Mesendoderm (in vitro differentiated cells): ENCODE results near the gene NPAS3.

Experiments
- DNase-seq: peaks from one replicate; pipeline ENCODE4 v3.0.0; 2013
- H2AK5ac ChIP-seq: 2 replicates; pipeline ENCODE4 v1.6.1; 2013; ENCODE audit warnings: low read length, inconsistent platforms
- H2BK120ac ChIP-seq: 2 replicates; pipeline ENCODE4 v1.6.1; 2013; ENCODE audit warnings: low read depth, mild to moderate bottlenecking, low read length, moderate library complexity, mixed read lengths
- H2BK15ac ChIP-seq: replicated peaks from 2 replicates; pipeline ENCODE4 v1.6.1; 2013; ENCODE audit warnings: low read depth, mild to moderate bottlenecking, moderate library complexity
- H2BK5ac ChIP-seq: 2 replicates; pipeline ENCODE4 v1.6.1; 2013; ENCODE audit warnings: low read length, inconsistent platforms
- H3K18ac ChIP-seq: 2 replicates; pipeline ENCODE4 v1.6.1; 2013; ENCODE audit warnings: mild to moderate bottlenecking, low read length, mixed read lengths
- H3K23ac ChIP-seq: one replicate; pipeline ENCODE4 v1.6.1; 2013; ENCODE audit warnings: low read length
- H3K27ac ChIP-seq: 2 replicates; pipeline ENCODE4 v1.5.1; 2013; ENCODE audit warnings: low read depth, mild to moderate bottlenecking, inconsistent platforms, low read length, moderate library complexity
- H3K27me3 ChIP-seq: 2 replicates; pipeline ENCODE4 v1.6.1; 2013; ENCODE audit warnings: low read length, control low read depth, mild to moderate bottlenecking, inconsistent platforms; ENCODE audit not compliant: insufficient read depth, poor library complexity
- H3K36me3 ChIP-seq: 2 replicates; pipeline ENCODE4 v1.6.1; 2013; ENCODE audit warnings: low read length, inconsistent platforms; ENCODE audit not compliant: control insufficient read depth, insufficient read depth
- H3K4ac ChIP-seq: one replicate; pipeline ENCODE4 v1.6.1; 2013; ENCODE audit warnings: low read depth, mild to moderate bottlenecking, low read length, moderate library complexity
- H3K4me1 ChIP-seq: 2 replicates; pipeline ENCODE4 v1.6.1; 2013; ENCODE audit warnings: low read depth, low read length, inconsistent platforms; ENCODE audit not compliant: control insufficient read depth
- H3K4me2 ChIP-seq: 2 replicates; pipeline ENCODE4 v1.6.1; 2013; ENCODE audit warnings: low read length
- H3K4me3 ChIP-seq: 2 replicates; pipeline ENCODE4 v1.5.1; 2013; ENCODE audit warnings: mild to moderate bottlenecking, low read length
- H3K56ac ChIP-seq: one replicate; pipeline ENCODE4 v1.6.1; 2013; ENCODE audit warnings: low read length
- H3K79me1 ChIP-seq: 2 replicates; pipeline ENCODE4 v1.6.1; 2013; ENCODE audit warnings: low read length, inconsistent platforms
- H3K79me2 ChIP-seq: 2 replicates; pipeline ENCODE4 v1.6.1; 2013; ENCODE audit warnings: mild to moderate bottlenecking, low read length; ENCODE audit not compliant: control insufficient read depth, insufficient read depth
- H3K9ac ChIP-seq: 2 replicates; pipeline ENCODE4 v1.6.1; 2013; ENCODE audit warnings: low read length, inconsistent platforms
- H4K5ac ChIP-seq: one replicate; pipeline ENCODE4 v1.6.1; 2013; ENCODE audit warnings: low read length
- H4K8ac ChIP-seq: one replicate; pipeline ENCODE4 v1.6.1; 2013; ENCODE audit warnings: low read depth, mild to moderate bottlenecking, control low read depth, low read length, moderate library complexity
- WGBS: extraction: QIAGEN DNeasy Blood & Tissue Kit; methylation state at CpG from one replicate; pipeline ENCODE4 v1.1.7; 2013; ENCODE audit warnings: low lambda C conversion rate, missing lambda C conversion rate; ENCODE audit not compliant: insufficient coverage; ENCODE audit errors: extremely low coverage; 5-methylcytosine and 5-hydroxymethylcytosine counted together

The NPAS3 gene

DNA sequence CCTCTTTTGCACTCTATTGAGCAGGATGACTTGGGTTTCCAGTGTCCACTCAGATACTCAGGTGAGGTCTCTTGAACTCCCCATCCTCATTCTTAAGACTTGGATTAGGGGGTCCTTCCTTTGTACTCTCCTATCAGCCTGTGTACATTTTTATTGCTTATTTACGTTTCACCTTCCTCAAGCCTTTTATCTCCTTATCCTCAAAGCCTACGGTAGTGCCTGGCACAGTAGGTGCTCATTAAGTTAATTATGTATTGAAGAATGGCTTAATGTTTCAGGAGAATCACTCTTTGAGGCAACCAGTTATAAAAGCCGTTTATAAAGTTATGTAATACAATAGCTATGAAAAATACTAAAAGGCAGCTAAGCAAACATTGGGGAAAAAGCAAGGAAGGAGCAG lies 315.7 kb downstream of the NPAS3 start:
- H2AK5ac ChIP-seq, result no peak overlapping the region
- H3K79me1 ChIP-seq, result no peaks in the 10 kb centered on the region
- no peak overlapping the region for H3K27ac ChIP-seq
- no peak overlapping the region for H3K4ac ChIP-seq
- no peak overlapping the region for H2BK5ac ChIP-seq
- no peaks in the 10 kb centered on the region for H3K79me2 ChIP-seq
- no peak overlapping the region for H4K5ac ChIP-seq
- no peak overlapping the region for H3K9ac ChIP-seq
- H2BK120ac ChIP-seq, result no peak overlapping the region
- H3K4me3 ChIP-seq, result no peak overlapping the region
- H3K56ac ChIP-seq, result no peak overlapping the region
- no peaks in the 10 kb centered on the region for H3K27me3 ChIP-seq
- H4K8ac ChIP-seq, result no peak overlapping the region
- H3K18ac ChIP-seq, result no peak overlapping the region
- no peak for DNase-seq
- no peaks in the 10 kb centered on the region for H3K36me3 ChIP-seq
- no peaks in the 10 kb centered on the region for H3K4me1 ChIP-seq
- WGBS, result no CpG with 5 or more reads among the region's 3 CpGs
- no peak overlapping the region for H3K23ac ChIP-seq
- no peak overlapping the region for H3K4me2 ChIP-seq
- H2BK15ac ChIP-seq, result no peak overlapping the region

DNA sequence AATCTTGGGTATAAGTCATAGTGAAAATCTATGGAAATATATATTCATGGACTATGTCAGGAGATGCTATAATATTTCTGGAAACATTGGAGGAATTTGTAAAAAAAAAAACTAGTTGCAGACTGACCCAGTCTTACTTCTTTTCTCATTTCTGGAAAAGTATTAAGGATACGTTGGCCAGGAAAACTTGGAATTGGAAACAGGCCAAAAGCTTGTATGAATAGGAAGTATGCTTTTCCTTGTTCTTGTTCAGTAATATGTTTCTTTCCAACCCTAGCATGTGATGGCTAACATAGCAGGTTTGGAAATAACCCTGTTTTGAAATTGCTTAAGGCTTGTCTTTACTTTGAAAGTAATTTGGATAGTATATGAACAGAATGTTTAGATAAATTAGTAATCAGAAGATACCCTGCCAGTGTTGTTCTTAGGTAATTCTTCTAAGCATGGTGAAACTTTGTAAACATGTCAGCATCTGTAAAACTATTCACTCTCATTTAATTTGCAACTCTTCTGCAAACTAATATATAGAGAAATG lies 316.2 kb downstream of the NPAS3 start:
- H3K18ac ChIP-seq, result no peak overlapping the region
- DNase-seq, result no peak
- no peak overlapping the region for H4K5ac ChIP-seq
- no peak overlapping the region for H2BK5ac ChIP-seq
- no peak overlapping the region for H3K56ac ChIP-seq
- no peaks in the 10 kb centered on the region for H3K4me1 ChIP-seq
- no peak overlapping the region for H3K4ac ChIP-seq
- H3K4me3 ChIP-seq, result no peak overlapping the region
- no peaks in the 10 kb centered on the region for H3K79me2 ChIP-seq
- H2AK5ac ChIP-seq, result no peak overlapping the region
- no peak overlapping the region for H4K8ac ChIP-seq
- H3K9ac ChIP-seq, result no peak overlapping the region
- no peak overlapping the region for H2BK15ac ChIP-seq
- no peak overlapping the region for H3K27ac ChIP-seq
- H3K4me2 ChIP-seq, result no peak overlapping the region
- no CpG with 5 or more reads among the region's 1 CpG for WGBS
- H3K79me1 ChIP-seq, result no peaks in the 10 kb centered on the region
- H3K27me3 ChIP-seq, result no peaks in the 10 kb centered on the region
- no peak overlapping the region for H3K23ac ChIP-seq
- H2BK120ac ChIP-seq, result no peak overlapping the region
- H3K36me3 ChIP-seq, result no peaks in the 10 kb centered on the region

DNA sequence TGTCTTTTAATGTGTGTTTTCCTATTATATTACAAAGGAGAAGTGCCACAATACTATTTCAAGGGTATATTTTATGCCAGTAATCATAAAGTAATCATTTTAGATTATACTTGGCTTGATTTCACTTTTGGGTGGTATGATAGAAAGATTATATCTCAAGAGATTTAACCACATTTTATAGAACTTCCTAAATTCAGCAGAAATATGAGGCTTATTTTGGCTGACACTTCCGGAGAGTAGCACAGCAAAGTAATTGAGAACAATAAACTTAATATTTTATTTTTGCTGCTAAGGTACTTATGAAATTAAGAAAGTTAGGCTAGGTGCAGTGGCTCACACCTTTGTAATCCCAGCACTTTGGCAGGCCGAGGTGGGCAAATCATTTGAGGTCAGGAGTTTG lies 319.1 kb downstream of the NPAS3 start:
- Histone ChIP-seq H3K18ac (no peak overlapping the region), H3K23ac (no peak overlapping the region), H3K56ac (no peak overlapping the region), H2BK5ac (no peak overlapping the region), H4K5ac (no peak overlapping the region), H2AK5ac (no peak overlapping the region), H3K27ac (no peak overlapping the region), H3K36me3 (no peaks in the 10 kb centered on the region), H3K27me3 (no peaks in the 10 kb centered on the region), H3K79me1 (no peaks in the 10 kb centered on the region), H3K79me2 (no peaks in the 10 kb centered on the region), H2BK120ac (no peak overlapping the region), H3K4ac (no peak overlapping the region), H3K4me3 (no peak overlapping the region), H3K4me2 (no peak overlapping the region), H3K9ac (no peak overlapping the region), H3K4me1 (no peaks in the 10 kb centered on the region), H2BK15ac (no peak overlapping the region), H4K8ac (no peak overlapping the region)
- no peak for DNase-seq
- WGBS, result no CpG with 5 or more reads among the region's 2 CpGs

DNA sequence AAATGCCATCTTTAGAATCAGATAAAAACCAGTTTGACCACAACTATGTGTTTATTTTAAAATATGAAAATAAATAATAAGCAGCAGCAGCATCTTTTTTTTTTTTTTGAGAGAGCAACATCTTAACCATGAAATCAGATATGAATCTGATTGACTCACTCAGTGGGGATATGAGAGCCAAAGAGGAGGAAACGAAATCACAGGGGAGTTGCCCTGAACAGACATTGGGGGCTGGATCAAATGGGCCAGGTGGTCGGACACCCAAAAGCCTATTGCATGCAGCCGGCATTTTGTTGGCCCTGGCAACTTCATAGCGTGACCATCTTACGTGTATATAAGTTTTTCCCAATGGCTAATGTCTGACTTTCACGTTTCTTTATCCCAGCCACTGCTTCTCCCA lies 321.1 kb downstream of the NPAS3 start:
- H3K79me2 ChIP-seq, result no peaks in the 10 kb centered on the region
- no peak overlapping the region for H3K9ac ChIP-seq
- no peak overlapping the region for H4K5ac ChIP-seq
- H3K79me1 ChIP-seq, result no peaks in the 10 kb centered on the region
- H4K8ac ChIP-seq, result no peak overlapping the region
- DNase-seq, result no peak
- H2BK15ac ChIP-seq, result no peak overlapping the region
- H3K36me3 ChIP-seq, result no peaks in the 10 kb centered on the region
- no peaks in the 10 kb centered on the region for H3K4me1 ChIP-seq
- H3K56ac ChIP-seq, result no peak overlapping the region
- H3K4ac ChIP-seq, result no peak overlapping the region
- H3K4me3 ChIP-seq, result no peak overlapping the region
- H3K27ac ChIP-seq, result no peak overlapping the region
- no peak overlapping the region for H2BK120ac ChIP-seq
- no peak overlapping the region for H3K18ac ChIP-seq
- no peak overlapping the region for H2AK5ac ChIP-seq
- no peak overlapping the region for H3K4me2 ChIP-seq
- WGBS, result no CpG with 5 or more reads among the region's 6 CpGs
- H3K23ac ChIP-seq, result no peak overlapping the region
- no peak overlapping the region for H2BK5ac ChIP-seq
- H3K27me3 ChIP-seq, result no peaks in the 10 kb centered on the region

DNA sequence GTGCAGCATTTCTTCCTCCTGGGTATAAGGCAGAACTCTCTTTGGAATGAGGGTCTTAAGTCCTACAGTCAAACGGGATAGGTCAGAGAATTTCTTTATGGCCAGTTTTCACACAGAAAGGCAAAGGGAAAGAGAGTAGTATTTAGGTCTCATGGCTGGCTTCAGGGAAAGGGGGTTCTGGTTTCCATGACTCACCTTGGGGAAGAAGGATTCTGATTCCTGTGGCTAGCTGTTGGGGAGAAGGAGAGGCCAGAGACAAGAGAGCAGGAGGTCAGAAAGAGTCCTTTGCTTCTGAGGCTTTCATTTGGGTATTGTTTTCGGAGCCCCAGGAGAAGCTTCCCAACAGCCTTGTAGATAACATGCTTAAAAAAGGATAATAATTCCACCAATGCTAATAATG lies 332.5 kb downstream of the NPAS3 start:
- Histone ChIP-seq H3K36me3 (no peaks in the 10 kb centered on the region), H4K8ac (no peak overlapping the region), H3K4ac (no peak overlapping the region), H3K27me3 (no peaks in the 10 kb centered on the region), H3K9ac (no peak overlapping the region), H2BK120ac (peak overlapping the region; percentile 28), H3K4me3 (no peak overlapping the region), H2BK15ac (peak overlapping the region; percentile 74), H2BK5ac (no peak overlapping the region), H3K79me1 (no peaks in the 10 kb centered on the region), H3K27ac (no peak overlapping the region), H4K5ac (no peak overlapping the region), H3K79me2 (no peaks in the 10 kb centered on the region), H3K4me1 (peaks cover 4% of the 10 kb centered on the region), H3K18ac (no peak overlapping the region), H3K56ac (no peak overlapping the region), H2AK5ac (no peak overlapping the region), H3K23ac (no peak overlapping the region), H3K4me2 (no peak overlapping the region)
- peak; percentile 50 for DNase-seq
- WGBS, result no CpG with 5 or more reads among the region's 2 CpGs

DNA sequence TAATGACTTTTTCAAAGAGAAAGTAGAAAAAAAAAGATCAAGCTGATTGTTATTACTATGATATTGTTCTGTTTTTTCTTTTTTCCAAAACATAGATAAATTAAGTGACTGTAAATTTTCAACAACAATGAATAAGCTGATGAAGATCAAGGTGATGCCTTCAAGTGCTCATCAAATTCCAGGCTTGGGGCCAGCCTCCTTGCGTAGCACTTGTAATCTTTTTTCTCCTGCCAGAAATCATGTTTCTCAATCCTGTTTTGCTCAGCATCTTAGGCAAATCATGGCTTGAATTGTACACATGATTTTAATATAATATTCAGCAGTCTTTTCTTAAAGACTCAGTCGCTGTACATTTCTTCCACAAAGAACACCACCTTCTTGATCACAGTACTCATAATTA lies 333.2 kb downstream of the NPAS3 start:
- no peaks in the 10 kb centered on the region for H3K36me3 ChIP-seq
- H3K79me2 ChIP-seq, result no peaks in the 10 kb centered on the region
- H3K18ac ChIP-seq, result no peak overlapping the region
- H3K23ac ChIP-seq, result no peak overlapping the region
- no peak overlapping the region for H4K8ac ChIP-seq
- H3K4ac ChIP-seq, result no peak overlapping the region
- H3K79me1 ChIP-seq, result no peaks in the 10 kb centered on the region
- no peak overlapping the region for H2BK15ac ChIP-seq
- no peak overlapping the region for H4K5ac ChIP-seq
- DNase-seq, result no peak
- no peak overlapping the region for H3K4me2 ChIP-seq
- no peak overlapping the region for H3K56ac ChIP-seq
- no CpG with 5 or more reads among the region's 2 CpGs for WGBS
- H3K27me3 ChIP-seq, result no peaks in the 10 kb centered on the region
- H3K4me1 ChIP-seq, result peaks cover 4% of the 10 kb centered on the region
- no peak overlapping the region for H2BK5ac ChIP-seq
- no peak overlapping the region for H3K27ac ChIP-seq
- H2BK120ac ChIP-seq, result no peak overlapping the region
- H3K4me3 ChIP-seq, result no peak overlapping the region
- H3K9ac ChIP-seq, result no peak overlapping the region
- no peak overlapping the region for H2AK5ac ChIP-seq
